DMS153 treated with DMSO at 0.1 percent for 48 hours (cell line): ENCODE results near the gene CD164.
"Not testable (repeated sequence)": the region's sequence is repeated elsewhere in the genome, so short reads cannot be mapped to it uniquely, and the experiment has no call there.

Source experiments
- DNase-seq: peaks from one replicate; lab custom pipeline; 2025; ENCODE audit not compliant: unreplicated experiment; lab: John Stamatoyannopoulos, UW

Gene CD164

GRCh38 chr6:109377717-109378116 is 4.5 kb downstream of the CD164 start:
- no peak for DNase-seq

- no peak for DNase-seq
These were observed 7.9 kb downstream of the CD164 start for GRCh38 chr6:109374326-109374892.

GRCh38 chr6:109373762-109374161 is 8.5 kb downstream of the CD164 start:
- no peak for DNase-seq

- DNase-seq, result no peak
These were observed 8.9 kb downstream of the CD164 start for GRCh38 chr6:109373331-109373730.

GRCh38 chr6:109372130-109372529 is 10.1 kb downstream of the CD164 start:
- DNase-seq, result no peak

- DNase-seq, result no peak
These were observed 11.5 kb downstream of the CD164 start for GRCh38 chr6:109370792-109371191.

- no peak for DNase-seq
These were observed 11.9 kb downstream of the CD164 start for GRCh38 chr6:109370336-109370735.

GRCh38 chr6:109369728-109370127 is 12.5 kb downstream of the CD164 start:
- no peak for DNase-seq

- DNase-seq, result not testable (repeated sequence)
These were observed 17.7 kb downstream of the CD164 start for GRCh38 chr6:109364382-109365078.

GRCh38 chr6:109363753-109364152 is 18.5 kb downstream of the CD164 start:
- DNase-seq, result no peak

GRCh38 chr6:109362102-109362884 is 20.0 kb downstream of the CD164 start:
- DNase-seq, result no peak

GRCh38 chr6:109360791-109361190 is 21.5 kb downstream of the CD164 start:
- DNase-seq, result no peak

GRCh38 chr6:109360281-109360680 is 22.0 kb downstream of the CD164 start:
- no peak for DNase-seq

GRCh38 chr6:109359248-109359647 is 23.0 kb downstream of the CD164 start:
- DNase-seq, result no peak

- no peak for DNase-seq
These were observed 24.1 kb downstream of the CD164 start for GRCh38 chr6:109358204-109358603.

- DNase-seq, result no peak
These were observed 26.0 kb downstream of the CD164 start for GRCh38 chr6:109356237-109356636.

GRCh38 chr6:109351231-109352130 is 30.8 kb downstream of the CD164 start:
- DNase-seq, result no peak

GRCh38 chr6:109349419-109349987 is 32.8 kb downstream of the CD164 start:
- peak; percentile 88 for DNase-seq

- DNase-seq, result no peak
These were observed 34.0 kb downstream of the CD164 start for GRCh38 chr6:109348226-109348625.

- no peak for DNase-seq
These were observed 34.5 kb downstream of the CD164 start for GRCh38 chr6:109347779-109348178.

GRCh38 chr6:109345986-109346385 is 36.3 kb downstream of the CD164 start:
- no peak for DNase-seq
